Prostate gland (tissue), 2 donors: Measurements from ENCODE around the gene B9D2.
"Not testable (repeated sequence)": the region's sequence is repeated elsewhere in the genome, so short reads cannot be mapped to it uniquely, and the experiment has no call there.

Experiments
- CTCF ChIP-seq, 4 experiments: fragments of 200-600 bp in 2 of 4; fragments of 450-650 bp in 2 of 4; sonication (generic) in 2 of 4; IDR thresholded peaks; 1 replicate in 3 of 4; 2 replicates in 1 of 4; pipeline ENCODE4 v1.5.1; 2016 to 2019; ENCODE audit warnings: antibody characterized with exemption in 4 of 4, mild to moderate bottlenecking in 2 of 4, moderate library complexity in 2 of 4
- POLR2AphosphoS5 ChIP-seq: sonication (generic); formaldehyde crosslinking; IDR thresholded peaks from one replicate; pipeline ENCODE4 v1.6.1; 2017; ENCODE audit warnings: antibody characterized with exemption

- TF ChIP-seq CTCF (IDR thresholded peaks at IDR 0.05); POLR2AphosphoS5: not testable (repeated sequence)
Measured at GRCh38 chr19:41381536-41381935, 17.6 kb upstream of the B9D2 start.
